Stimulated activated naive CD4-positive, alpha-beta T cell treated with Interleukin-2 at 50 U/mL for 16 hours (primary cell): ENCODE data around the gene PAGE1.
"Not testable (repeated sequence)": the region's sequence is repeated elsewhere in the genome, so short reads cannot be mapped to it uniquely, and the experiment has no call there.

Source experiments
- DNase-seq: peaks from one replicate; lab custom pipeline; 2025; lab: John Stamatoyannopoulos, UW

The PAGE1 gene, protein sequence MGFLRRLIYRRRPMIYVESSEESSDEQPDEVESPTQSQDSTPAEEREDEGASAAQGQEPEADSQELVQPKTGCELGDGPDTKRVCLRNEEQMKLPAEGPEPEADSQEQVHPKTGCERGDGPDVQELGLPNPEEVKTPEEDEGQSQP

GRCh38 chrX:49695276-49696180, at the start of gene PAGE1:
Gene PAGE1, minus strand, starts transcription at chrX:49695984. Its CDS starts 1,214 bp downstream, at chrX:49694770.
- DNase-seq, result no peak

- DNase-seq, result not testable (repeated sequence)
Measured at GRCh38 chrX:49741501-49741900, 45.7 kb upstream of the PAGE1 start.

DNA sequence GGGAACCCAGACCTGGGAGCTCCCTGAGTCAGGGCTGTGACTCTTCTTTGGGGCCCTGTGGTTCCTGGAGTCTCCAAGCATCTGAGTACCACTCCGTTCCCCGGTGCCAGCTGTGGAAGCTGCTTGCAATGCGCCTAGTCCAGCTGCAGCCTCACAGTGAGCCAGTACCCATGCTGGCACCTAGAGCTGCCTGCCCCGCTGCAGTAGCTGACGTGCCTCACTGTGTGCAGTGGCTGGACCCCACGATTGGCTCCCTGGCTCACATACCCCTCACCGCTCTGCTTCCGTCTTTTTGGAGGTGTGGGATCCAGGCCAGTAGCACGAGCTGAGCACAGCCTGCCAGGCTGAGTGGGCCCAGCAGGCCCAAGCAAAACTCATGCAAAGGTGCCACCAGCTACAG, 32.1 kb upstream of the PAGE1 start:
- DNase-seq, result no peak

DNA sequence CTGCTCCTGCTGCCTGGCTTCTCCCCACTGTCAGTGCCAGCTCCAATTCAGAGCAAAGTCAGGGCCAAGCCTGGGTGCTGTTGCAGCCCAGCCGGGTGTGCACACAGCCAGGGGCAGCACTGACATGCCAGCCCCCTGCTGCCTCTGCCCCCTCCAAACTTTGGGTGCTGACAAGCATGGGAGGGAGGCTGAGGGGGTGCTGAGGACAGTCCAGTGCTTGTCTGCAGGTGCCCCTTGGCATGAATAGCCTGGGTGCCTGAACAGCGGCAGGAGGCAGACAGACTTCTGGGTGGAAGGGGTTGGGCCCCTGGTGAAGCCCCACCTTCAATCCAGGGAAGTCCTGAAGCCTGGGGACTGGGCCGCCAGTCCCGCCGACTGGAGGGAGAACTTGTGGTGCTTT, 31.2 kb upstream of the PAGE1 start:
- no peak for DNase-seq

DNA sequence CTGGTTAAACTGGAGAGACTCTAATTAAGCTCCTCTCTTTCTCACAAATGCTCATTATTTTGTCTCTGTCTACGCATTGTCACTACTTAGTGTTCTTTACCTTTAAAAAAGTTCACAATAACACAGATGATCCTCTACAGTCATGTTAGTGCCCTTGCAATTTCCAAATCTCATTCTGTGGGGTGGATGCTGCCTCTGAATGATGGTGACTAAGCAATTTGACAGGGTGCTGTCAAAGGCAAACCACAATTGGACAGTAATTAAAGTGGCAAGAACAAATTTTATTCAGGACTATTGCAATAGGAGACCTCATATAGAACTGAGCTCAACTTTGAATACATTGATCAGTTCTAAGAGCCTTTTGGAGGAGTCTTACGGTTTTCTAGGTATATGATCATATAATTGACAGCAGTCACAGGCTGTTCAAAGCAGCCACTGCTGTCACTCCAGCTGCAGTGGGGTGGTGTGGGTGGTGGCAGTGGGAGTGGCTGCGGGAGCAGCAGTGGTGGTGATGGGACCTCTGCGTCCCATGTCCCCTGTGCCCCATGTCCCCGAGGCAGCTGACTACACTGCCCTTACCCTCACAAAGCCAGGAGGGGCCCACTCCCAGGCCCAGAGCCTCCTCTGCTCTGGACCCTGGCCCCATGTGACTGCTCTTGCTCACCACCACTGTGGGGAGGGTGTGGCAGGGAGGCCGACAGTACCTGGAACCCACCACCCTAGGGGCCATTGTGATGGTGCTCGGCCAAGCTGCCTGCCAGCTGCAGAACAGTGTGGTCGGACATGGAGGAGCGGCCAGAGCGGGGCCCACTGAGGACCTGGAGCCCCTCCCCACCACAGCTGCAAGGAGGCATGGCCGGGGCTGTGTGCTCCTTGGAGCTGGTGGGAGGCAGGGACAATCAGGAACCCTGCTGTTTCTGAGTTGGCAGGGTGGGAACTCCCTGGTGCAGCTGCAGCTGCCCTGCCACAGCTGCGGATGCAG, 30.4 kb upstream of the PAGE1 start:
- no peak for DNase-seq

GRCh38 chrX:49725401-49725800, 29.6 kb upstream of the PAGE1 start:
- DNase-seq, result no peak

GRCh38 chrX:49720106-49720505, 24.3 kb upstream of the PAGE1 start:
- not testable (repeated sequence) for DNase-seq

DNA sequence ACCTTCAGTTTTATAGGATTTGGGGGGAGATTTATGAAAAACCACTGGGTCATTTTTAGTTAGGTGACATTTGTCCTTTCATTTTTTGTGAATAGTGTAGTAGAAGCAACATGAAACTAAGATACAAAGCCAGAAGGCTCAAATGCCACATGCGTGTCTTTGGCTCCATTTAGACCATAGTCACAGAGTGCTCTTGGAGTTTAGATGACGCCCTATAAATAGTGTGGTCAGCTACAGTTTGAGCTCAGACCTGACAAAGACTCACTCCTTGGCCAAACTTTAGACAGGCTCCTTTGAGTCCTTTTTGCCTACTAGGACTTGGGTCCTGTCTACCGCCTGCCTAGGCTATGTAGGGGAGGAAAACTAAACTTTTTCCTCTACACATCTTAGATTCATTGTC, 16.8 kb upstream of the PAGE1 start:
- DNase-seq, result no peak

DNA sequence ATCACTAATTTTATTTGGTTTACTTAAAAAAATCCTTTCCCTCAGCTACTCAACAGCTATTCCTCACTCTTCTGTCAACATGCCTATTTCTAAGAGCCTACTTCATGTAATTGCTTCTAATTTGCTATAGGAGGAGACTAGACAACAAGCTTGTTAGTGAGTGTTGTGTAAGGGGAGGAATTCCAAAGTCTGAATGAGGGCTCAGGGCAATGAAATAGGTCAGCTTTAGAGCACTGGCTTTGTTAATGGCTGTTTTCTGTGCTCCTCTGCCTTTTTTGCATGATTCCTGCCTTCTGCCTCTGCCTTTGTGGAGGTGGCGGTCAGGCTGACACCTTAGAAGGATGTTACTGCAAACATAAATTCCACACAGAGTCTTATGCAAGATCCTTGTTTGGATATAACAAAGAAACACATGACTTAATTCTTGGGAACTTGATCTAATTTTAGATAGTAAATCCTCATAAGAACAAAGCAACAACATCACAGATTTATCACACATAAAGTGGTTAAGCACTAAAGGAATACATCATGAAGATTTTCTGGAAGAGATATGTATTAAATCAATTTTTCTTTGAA, 15.0 kb upstream of the PAGE1 start:
- no peak for DNase-seq

DNA sequence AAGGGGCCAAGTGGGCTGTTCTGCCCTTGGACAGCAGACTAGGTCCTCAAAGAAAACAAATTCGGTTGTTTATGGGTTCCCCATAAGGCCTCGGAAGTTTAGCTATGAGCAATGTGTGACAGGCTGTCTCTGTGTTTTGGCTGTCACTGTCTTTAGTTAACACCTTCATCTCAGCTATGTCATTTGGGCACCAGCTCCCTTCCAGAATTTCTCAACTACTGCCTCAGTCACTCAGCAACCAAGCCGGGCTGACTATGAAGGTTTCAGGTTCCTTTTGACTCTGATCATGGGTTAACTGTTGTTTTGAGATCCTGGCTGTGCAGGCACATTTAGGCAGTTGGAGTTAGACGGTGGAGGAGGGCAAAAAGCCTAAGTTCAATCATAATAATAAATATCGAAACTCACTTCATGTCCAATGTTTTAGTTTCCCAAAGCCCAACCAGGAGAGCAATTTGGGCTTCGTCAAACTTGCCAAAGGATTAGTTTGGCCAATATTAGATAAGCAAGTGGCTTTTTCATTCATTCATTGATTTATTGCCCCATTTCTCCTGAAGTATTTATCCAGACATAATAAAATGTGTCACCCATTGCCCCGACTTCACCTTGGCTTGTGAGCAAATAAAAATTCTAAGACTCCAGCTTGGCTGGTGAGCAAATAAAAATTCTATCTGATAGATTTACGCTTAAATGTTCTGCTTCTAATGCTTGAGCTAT, 9.1 kb upstream of the PAGE1 start:
- no peak for DNase-seq

DNA sequence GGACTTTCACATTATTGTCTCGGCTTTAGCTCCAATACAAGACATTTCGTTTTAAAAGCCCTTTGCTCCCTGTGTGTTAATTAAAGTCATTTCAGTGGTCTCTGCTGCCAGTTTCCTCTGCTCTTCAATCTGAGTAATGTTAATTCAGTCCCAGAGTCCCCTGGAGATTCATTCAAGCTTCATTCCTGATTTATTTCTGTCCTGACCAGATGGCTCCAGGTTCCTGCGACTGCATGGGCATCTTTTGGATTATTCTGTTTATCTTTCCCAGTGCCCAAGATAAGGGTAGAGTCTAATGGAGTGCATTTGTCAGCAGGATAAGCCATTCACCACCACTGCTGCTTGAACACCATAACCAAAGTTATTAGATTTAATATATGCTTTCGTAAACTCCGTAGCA, 6.1 kb upstream of the PAGE1 start:
- DNase-seq, result no peak

DNA sequence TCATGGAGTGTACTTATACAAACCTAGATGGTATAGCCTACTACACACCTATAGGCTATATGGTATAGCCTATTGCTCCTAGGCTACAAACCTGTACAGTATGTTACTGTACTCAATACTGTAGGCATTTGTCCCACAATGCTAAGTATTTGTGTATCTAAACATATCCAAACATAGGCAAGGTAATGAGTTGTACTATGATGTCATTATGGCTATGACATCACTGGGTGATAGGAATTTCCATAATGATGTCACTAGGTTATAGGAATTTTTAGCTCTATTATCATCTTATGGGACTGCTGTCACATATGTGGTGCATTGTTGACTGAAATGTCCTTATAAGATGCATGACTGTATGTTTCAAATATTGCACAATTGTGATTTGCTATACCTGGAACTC, 5.5 kb upstream of the PAGE1 start:
- DNase-seq, result no peak

DNA sequence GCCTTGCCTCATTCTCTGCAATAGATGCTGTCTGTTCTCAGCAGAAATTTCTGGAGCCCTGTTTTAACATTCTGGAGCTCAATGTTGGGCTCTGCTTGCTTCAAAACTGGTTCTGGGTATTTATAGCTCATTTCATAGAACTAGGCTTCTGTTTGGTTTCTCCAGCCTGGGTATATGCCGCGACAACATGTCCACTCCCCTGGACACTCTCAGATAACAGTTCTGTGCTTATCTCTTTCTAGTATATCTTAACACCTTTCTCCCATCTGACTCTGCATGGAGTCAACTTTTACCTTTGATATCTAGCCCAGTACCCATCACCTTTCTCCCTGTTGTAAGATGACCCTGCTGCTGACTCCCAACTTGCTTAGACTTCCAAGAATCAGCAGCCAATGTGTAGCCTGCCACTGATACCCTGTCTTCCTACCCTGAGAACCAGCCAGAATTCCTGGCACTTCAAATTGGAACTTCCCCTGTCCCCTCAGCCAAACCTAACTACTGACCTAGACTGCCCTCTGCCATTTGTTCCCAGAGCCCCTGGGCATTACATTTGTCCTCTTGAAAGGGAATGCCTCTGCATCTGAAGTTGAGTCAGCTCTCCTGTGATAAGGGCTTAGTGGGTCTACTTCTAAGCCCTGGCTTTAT, 20.6 kb downstream of the PAGE1 start:
- no peak for DNase-seq

DNA sequence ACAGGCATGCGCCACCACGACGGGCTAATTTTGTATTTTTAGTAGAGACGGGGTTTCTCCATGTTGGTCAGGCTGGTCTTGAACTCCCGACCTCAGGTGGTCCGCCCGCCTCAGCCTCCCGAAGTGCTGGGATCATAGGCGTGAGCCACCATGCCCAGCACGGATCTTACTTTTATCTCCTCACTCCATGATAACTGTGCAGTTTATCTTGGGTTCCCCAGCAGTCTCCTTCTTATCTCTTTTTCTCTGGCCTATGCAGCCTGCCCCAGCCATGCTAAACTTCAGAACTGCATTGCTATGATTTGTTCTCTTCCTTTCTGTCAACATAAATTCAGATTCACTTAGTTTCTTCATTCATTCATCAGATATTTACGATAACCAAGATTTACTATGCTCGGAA, 22.4 kb downstream of the PAGE1 start:
- DNase-seq, result no peak

GRCh38 chrX:49664824-49665223, 31.0 kb downstream of the PAGE1 start:
- DNase-seq, result no peak

DNA sequence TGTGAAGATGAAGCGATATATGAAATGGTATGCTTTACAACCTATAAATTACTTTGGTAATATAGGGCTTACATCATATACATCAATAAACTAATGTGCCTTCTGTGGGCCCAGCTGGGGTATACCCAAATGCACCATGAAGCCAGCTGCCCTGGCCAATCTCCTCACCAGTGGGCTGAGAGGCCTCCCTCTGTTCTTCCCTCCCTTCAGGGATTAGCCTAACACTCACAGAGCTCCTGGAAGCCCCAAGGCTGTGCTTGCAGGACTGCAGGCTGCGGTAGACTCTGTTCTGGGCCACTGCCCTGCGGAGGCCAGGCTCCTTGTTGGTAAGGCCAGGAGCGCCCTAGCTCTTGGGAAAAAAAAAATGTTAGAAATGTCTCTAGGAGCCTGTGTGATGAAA, 33.9 kb downstream of the PAGE1 start:
- no peak for DNase-seq

DNA sequence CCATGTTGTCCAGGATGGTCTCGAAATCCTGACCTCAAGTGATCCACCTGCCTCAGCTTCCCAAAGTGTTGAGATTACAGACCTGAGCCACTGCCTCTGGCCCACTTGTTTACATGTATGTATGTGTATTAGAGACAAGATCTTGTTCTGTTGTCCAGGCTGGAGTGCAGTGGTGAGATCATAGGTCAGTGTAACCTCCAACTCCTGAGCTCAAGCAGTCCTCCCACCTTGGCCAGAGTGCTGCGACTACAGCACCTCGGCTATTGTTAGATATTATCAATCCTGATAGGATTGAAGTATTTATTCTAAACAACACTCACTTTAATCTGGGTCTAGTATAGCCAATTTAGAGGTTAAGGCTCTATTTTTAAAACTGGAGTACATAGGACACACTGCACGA, 36.0 kb downstream of the PAGE1 start:
- no peak for DNase-seq

GRCh38 chrX:49656533-49656932, 39.3 kb downstream of the PAGE1 start:
- DNase-seq, result no peak

DNA sequence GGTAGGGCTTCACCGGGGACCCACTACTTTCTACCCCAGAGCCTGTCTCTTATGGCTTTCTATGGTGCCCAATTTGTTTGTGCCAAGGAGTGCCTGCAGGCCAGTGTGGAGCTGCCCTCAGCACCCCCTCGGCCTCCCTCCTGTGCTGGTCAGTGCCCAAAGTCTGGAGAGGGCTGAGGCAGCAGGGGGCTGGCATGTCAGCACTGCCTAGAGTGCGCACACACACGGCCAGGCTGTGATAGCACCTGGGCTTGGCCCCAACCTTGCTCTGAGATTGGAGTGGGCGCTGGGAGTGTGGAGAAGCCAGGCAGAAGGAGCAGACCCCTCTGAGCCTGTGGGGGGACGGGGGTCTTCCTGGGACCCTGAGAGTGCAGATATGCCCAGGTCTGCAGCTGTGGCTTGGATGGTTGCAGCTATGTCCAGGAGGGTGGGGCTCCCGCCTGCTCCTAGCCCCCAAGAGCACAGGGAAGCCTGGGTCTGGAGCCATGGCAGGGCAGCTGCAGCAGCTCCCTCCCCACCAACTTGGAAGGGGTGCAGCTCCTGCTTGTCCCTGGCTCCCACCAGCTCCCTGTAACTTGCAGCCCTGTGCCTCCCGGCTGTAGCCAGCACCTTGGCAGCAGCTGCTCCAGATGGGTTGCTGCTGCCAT, 50.7 kb downstream of the PAGE1 start:
- no peak for DNase-seq
